Stimulated activated CD8-positive, alpha-beta memory T cell treated with anti-CD3 and anti-CD28 coated beads, Interleukin-15, amount 100 ng/mL, for 1 hour (primary cell): ENCODE data around the gene CALML3.

Experiments used
- DNase-seq: peaks from one replicate; pipeline ENCODE4 v3.0.0-alpha.2; 2020; ENCODE audit warnings: low read depth

The CALML3 gene

GRCh38 chr10:5567477-5567876 lies 42.7 kb downstream of the CALML3 start:
- no peak for DNase-seq

- DNase-seq = no peak
Observed at GRCh38 chr10:5568984-5569383, 44.2 kb downstream of the CALML3 start.

GRCh38 chr10:5569568-5569967 lies 44.8 kb downstream of the CALML3 start:
- no peak for DNase-seq

GRCh38 chr10:5570007-5570655 lies 45.4 kb downstream of the CALML3 start:
- no peak for DNase-seq

- DNase-seq = no peak
Observed at GRCh38 chr10:5570979-5571810, 46.4 kb downstream of the CALML3 start.

GRCh38 chr10:5571826-5572225 lies 47.1 kb downstream of the CALML3 start:
- DNase-seq = no peak

GRCh38 chr10:5573319-5573950 lies 48.7 kb downstream of the CALML3 start:
- DNase-seq = no peak

- DNase-seq = no peak
Observed at GRCh38 chr10:5573968-5574641, 49.3 kb downstream of the CALML3 start.

GRCh38 chr10:5574642-5575131 lies 49.9 kb downstream of the CALML3 start:
- DNase-seq = no peak

GRCh38 chr10:5575144-5575481 lies 50.4 kb downstream of the CALML3 start:
- no peak for DNase-seq

- no peak for DNase-seq
Observed at GRCh38 chr10:5575482-5576153, 50.9 kb downstream of the CALML3 start.

- no peak for DNase-seq
Observed at GRCh38 chr10:5576154-5576748, 51.5 kb downstream of the CALML3 start.
